GM23338 (cell line): ENCODE data around the gene HIP1. TPM values are rescaled to one million over a fixed set of nuclear protein-coding genes. Genes with fewer than 3 reads are reported as not detected.

Source experiments
- ATAC-seq: fragments of 200-7000 bp; cut with Tn5 transposase; 3 replicates; pipeline ENCODE4 v1.9.1; 2020
- DNase-seq: peaks from one replicate; pipeline ENCODE4 v3.0.0-alpha.2; 2015; ENCODE audit warnings: low spot score
- H2AFZ ChIP-seq: fragments of 200-600 bp; sonication (generic); 2 replicates; pipeline ENCODE4 v1.8.0; 2016; ENCODE audit warnings: antibody characterized with exemption, mild to moderate bottlenecking, moderate library complexity
- H3F3A ChIP-seq: fragments of 200-600 bp; sonication (generic); replicated peaks from 2 replicates; pipeline ENCODE4 v1.8.0; 2017; ENCODE audit warnings: antibody characterized with exemption, mixed run types, low read depth
- H3K27ac ChIP-seq: fragments of 200-600 bp; sonication (generic); 2 replicates; pipeline ENCODE4 v1.6.1; 2016; ENCODE audit warnings: low read depth
- H3K27me3 ChIP-seq: fragments of 200-600 bp; sonication (generic); 2 replicates; pipeline ENCODE4 v1.8.0; 2016; ENCODE audit warnings: mild to moderate bottlenecking, mixed run types, moderate library complexity; ENCODE audit not compliant: insufficient read depth
- H3K36me3 ChIP-seq: fragments of 200-600 bp; sonication (generic); 2 replicates; pipeline ENCODE4 v1.8.0; 2016; ENCODE audit warnings: mild to moderate bottlenecking; ENCODE audit not compliant: insufficient read depth
- H3K4me1 ChIP-seq: fragments of 200-600 bp; sonication (generic); 2 replicates; pipeline ENCODE4 v1.8.0; 2016; ENCODE audit warnings: mild to moderate bottlenecking, moderate library complexity; ENCODE audit not compliant: insufficient read depth
- H3K4me2 ChIP-seq: fragments of 200-600 bp; sonication (generic); 2 replicates; pipeline ENCODE4 v1.7.1; 2017; ENCODE audit warnings: mixed run types
- H3K4me3 ChIP-seq: fragments of 200-600 bp; sonication (generic); 2 replicates; pipeline ENCODE4 v1.6.1; 2016; ENCODE audit warnings: mixed run types
- H3K79me2 ChIP-seq: fragments of 200-600 bp; sonication (generic); replicated peaks from 2 replicates; pipeline ENCODE4 v1.8.0; 2017; ENCODE audit warnings: mild to moderate bottlenecking; ENCODE audit not compliant: insufficient read depth
- H3K9me2 ChIP-seq: fragments of 200-600 bp; sonication (generic); 2 replicates; pipeline ENCODE4 v1.8.0; 2017; ENCODE audit not compliant: insufficient read depth
- H4K20me1 ChIP-seq: fragments of 200-600 bp; sonication (generic); replicated peaks from 2 replicates; pipeline ENCODE4 v1.8.0; 2017; ENCODE audit warnings: mild to moderate bottlenecking; ENCODE audit not compliant: insufficient read depth
- H3K27ac Mint-ChIP-seq: 2 replicates; pipeline ENCODE4 v1.8.0; 2020; ENCODE audit warnings: inconsistent platforms, mild to moderate bottlenecking, moderate library complexity, mixed read lengths
- H3K27me3 Mint-ChIP-seq: 3 replicates; pipeline ENCODE4 v1.8.0; 2022; ENCODE audit warnings: low read depth, mild to moderate bottlenecking, moderate library complexity, mixed read lengths, inconsistent platforms; ENCODE audit not compliant: insufficient read depth, poor library complexity
- H3K36me3 Mint-ChIP-seq: 3 replicates; pipeline ENCODE4 v1.8.0; 2021; ENCODE audit warnings: low read depth, mild to moderate bottlenecking, inconsistent platforms, moderate library complexity, mixed read lengths
- H3K4me1 Mint-ChIP-seq: 3 replicates; pipeline ENCODE4 v1.8.0; 2020; ENCODE audit warnings: mild to moderate bottlenecking, inconsistent platforms, mixed read lengths
- H3K4me3 Mint-ChIP-seq: 3 replicates; pipeline ENCODE4 v1.8.0; 2021; ENCODE audit warnings: moderate library complexity, mild to moderate bottlenecking, inconsistent platforms, mixed read lengths
- H3K9me3 Mint-ChIP-seq: 3 replicates; pipeline ENCODE4 v1.8.0; 2020; ENCODE audit warnings: moderate library complexity, mild to moderate bottlenecking, inconsistent platforms, mixed read lengths
- CREB1 ChIP-seq: fragments of 250-450 bp; sonication (Bioruptor Pico); IDR thresholded peaks from 2 replicates; pipeline ENCODE4 v1.5.0; 2020; ENCODE audit warnings: low read depth, mild to moderate bottlenecking, moderate library complexity
- CTCF ChIP-seq, 2 experiments: fragments of 200-600 bp in 1 of 2; sonication (generic) in 1 of 2; conservative IDR thresholded peaks; 2 replicates each; pipeline versions ENCODE4 v1.5.1 to v1.6.1; 2016 to 2017; ENCODE audit warnings: antibody characterized with exemption in 2 of 2, low read depth in 2 of 2, mild to moderate bottlenecking in 2 of 2, moderate library complexity in 1 of 2
- ETS1 ChIP-seq: IDR thresholded peaks from 2 replicates; pipeline ENCODE4 v1.6.1; 2016; ENCODE audit warnings: antibody characterized with exemption
- EZH2phosphoT487 ChIP-seq: fragments of 200-600 bp; sonication (generic); IDR thresholded peaks from one replicate; pipeline ENCODE4 v1.8.1; 2018; ENCODE audit warnings: antibody characterized with exemption; ENCODE audit not compliant: unreplicated experiment
- JUNB ChIP-seq: IDR thresholded peaks from one replicate; pipeline ENCODE4 v1.6.1; 2016; ENCODE audit warnings: antibody characterized with exemption; ENCODE audit not compliant: unreplicated experiment
- NANOG ChIP-seq: IDR thresholded peaks from 2 replicates; pipeline ENCODE4 v1.6.1; 2016; ENCODE audit warnings: antibody characterized with exemption, borderline replicate concordance
- POLR2AphosphoS5 ChIP-seq: IDR thresholded peaks from 2 replicates; pipeline ENCODE4 v1.6.1; 2016; ENCODE audit warnings: antibody characterized with exemption, low read depth
- STAT1 ChIP-seq: IDR thresholded peaks from one replicate; pipeline ENCODE4 v1.6.1; 2016; ENCODE audit warnings: antibody characterized with exemption; ENCODE audit not compliant: unreplicated experiment
- ZNF114 ChIP-seq: fragments of 250-450 bp; sonication (Bioruptor Pico); IDR thresholded peaks from 2 replicates; pipeline ENCODE4 v1.5.0; 2020; ENCODE audit warnings: mild to moderate bottlenecking, moderate library complexity
- ZNF331 ChIP-seq: fragments of 250-450 bp; sonication (Bioruptor Pico); IDR thresholded peaks from 2 replicates; pipeline ENCODE4 v1.5.0; 2020; ENCODE audit warnings: low read depth, mild to moderate bottlenecking, moderate library complexity
- ZNF462 ChIP-seq: fragments of 250-450 bp; sonication (Bioruptor Pico); IDR thresholded peaks from 2 replicates; pipeline ENCODE4 v1.5.0; 2020; ENCODE audit warnings: mild to moderate bottlenecking, moderate library complexity
- polyA plus RNA-seq: library from polyadenylated mRNA; unstranded; fragments of >200 nt; fragmentation: Nextera tagmentation; extraction: Ambion mirVana; gene quantifications from 2 replicates; pipeline ENCODE4 v1.2.1, GENCODE V29; 2016
- total RNA-seq: library from RNA; depleted of rRNA; stranded (reverse); fragments of >200 nt; shearing (Covaris generic); gene quantifications from 2 replicates; pipeline ENCODE4 v1.2.3, GENCODE V29; 2014

The HIP1 gene
- total and polyA plus RNA-seq, 2 experiments from 2014 or later, result 24.9 to 80.8 TPM

GRCh38 chr7:75696263-75697037 lies 42.3 kb downstream of the HIP1 start:
- Histone ChIP-seq H3K27me3 (no peaks in the 10 kb centered on the region), H3K27ac (no peak overlapping the region), H3K4me3 (no peak overlapping the region), H3K9me2 (no peaks in the 10 kb centered on the region), H3K4me1 (0 out of 2 replicates have a peak, but pooled peaks cover 3% of the 10 kb centered on the region), H3K36me3 (no peaks in the 10 kb centered on the region), H3K4me2 (no peak overlapping the region), H3F3A (no peaks in the 10 kb centered on the region), H3K79me2 (no peaks in the 10 kb centered on the region), H2AFZ (no peak overlapping the region), H4K20me1 (no peaks in the 10 kb centered on the region)
- TF ChIP-seq EZH2phosphoT487 (no peak), ETS1 (no peak), STAT1 (no peak), ZNF331 (CRISPR knock-in tag) (no peak), NANOG (no peak), POLR2AphosphoS5 (no peak), JUNB (no peak), CREB1 (CRISPR knock-in tag) (no peak)
- Mint-ChIP-seq H3K4me3 (no peak overlapping the region), H3K27me3 (peaks cover 4% of the 10 kb centered on the region), H3K36me3 (no peaks in the 10 kb centered on the region), H3K4me1 (peaks cover 3% of the 10 kb centered on the region; the same call in 2 of the 3 replicates), H3K27ac (0 out of 2 replicates have a peak overlapping the region, but pooled peaks have one; percentile 6), H3K9me3 (no peaks in the 10 kb centered on the region)
- DNase-seq (no peak), ATAC-seq (no peak)

- ATAC-seq (no peak), DNase-seq (no peak)
- H3K4me1 Mint-ChIP-seq, result peaks cover 7% of the 10 kb centered on the region
- H4K20me1 ChIP-seq, result no peaks in the 10 kb centered on the region
- H3K27ac ChIP-seq, result no peak overlapping the region
- no peak overlapping the region for H3K4me2 ChIP-seq
- no peaks in the 10 kb centered on the region for H3F3A ChIP-seq
- H3K27me3 Mint-ChIP-seq, result peaks cover 4% of the 10 kb centered on the region
- no peak overlapping the region for H2AFZ ChIP-seq
- H3K36me3 Mint-ChIP-seq, result no peaks in the 10 kb centered on the region
- H3K27me3 ChIP-seq, result no peaks in the 10 kb centered on the region
- peaks cover 3% of the 10 kb centered on the region; the same call in 1 of the 2 replicates for H3K4me1 ChIP-seq
- no peaks in the 10 kb centered on the region for H3K79me2 ChIP-seq
- no peak overlapping the region for H3K27ac Mint-ChIP-seq
- H3K9me2 ChIP-seq, result no peaks in the 10 kb centered on the region
- H3K4me3 ChIP-seq, result no peak overlapping the region
- H3K36me3 ChIP-seq, result no peaks in the 10 kb centered on the region
- H3K9me3 Mint-ChIP-seq, result no peaks in the 10 kb centered on the region
- H3K4me3 Mint-ChIP-seq, result no peak overlapping the region
- TF ChIP-seq ZNF462 (CRISPR knock-in tag) (no peak), CTCF (conservative IDR thresholded peaks at IDR 0.05; ENCODE audit: low read depth in 2 of 2) (no peak), ZNF114 (CRISPR knock-in tag) (no peak), CREB1 (CRISPR knock-in tag) (no peak)
Measured at GRCh38 chr7:75694638-75695399, 43.9 kb downstream of the HIP1 start.
